ENCODE data around the gene DIS3L2. TPM values are rescaled to one million over a fixed set of nuclear protein-coding genes. Genes with fewer than 3 reads are reported as not detected.
A peak's percentile ranks its signal among the peaks of the same experiment; 100 is the strongest.
"Not testable (repeated sequence)": the region's sequence is repeated elsewhere in the genome, so short reads cannot be mapped to it uniquely, and the experiment has no call there.

The DIS3L2 gene
- total RNA-seq, 2 donors from 2014 or later, result 21.7 to 22.2 TPM

GRCh38 chr2:232362174-232362900 is 400.8 kb downstream of the DIS3L2 start:
- DNase-seq (ENCODE audit: low spot score), result no peak
- intact Hi-C loops (cut with DNase I), result no loop called here

- intact Hi-C loops (cut with DNase I); DNase-seq (ENCODE audit: low spot score): not testable (repeated sequence)
These were observed 401.7 kb downstream of the DIS3L2 start for GRCh38 chr2:232363064-232363783.

- no peak for DNase-seq (ENCODE audit: low spot score)
- intact Hi-C loops (cut with DNase I), result no loop called here
These were observed 402.5 kb downstream of the DIS3L2 start for GRCh38 chr2:232363784-232364615.

- intact Hi-C loops (cut with DNase I); DNase-seq (ENCODE audit: low spot score): not testable (repeated sequence)
These were observed 403.5 kb downstream of the DIS3L2 start for GRCh38 chr2:232364806-232365594.

GRCh38 chr2:232365621-232366321 is 404.3 kb downstream of the DIS3L2 start:
- intact Hi-C loops (cut with DNase I), result no loop called here
- DNase-seq (ENCODE audit: low spot score), result no peak

GRCh38 chr2:232366461-232366860 is 404.9 kb downstream of the DIS3L2 start:
- DNase-seq (ENCODE audit: low spot score); intact Hi-C loops (cut with DNase I): not testable (repeated sequence)

- intact Hi-C loops (cut with DNase I), result no loop called here
- DNase-seq (ENCODE audit: low spot score), result no peak
These were observed 405.5 kb downstream of the DIS3L2 start for GRCh38 chr2:232367016-232367415.

- intact Hi-C loops (cut with DNase I), result no loop called here
- DNase-seq (ENCODE audit: low spot score), result no peak
These were observed 406.2 kb downstream of the DIS3L2 start for GRCh38 chr2:232367591-232368233.

- DNase-seq (ENCODE audit: low spot score), result peak; percentile 78
- intact Hi-C loops (cut with DNase I), result no loop called here
These were observed 406.8 kb downstream of the DIS3L2 start for GRCh38 chr2:232368311-232368731.

GRCh38 chr2:232369126-232369951 is 407.8 kb downstream of the DIS3L2 start:
- intact Hi-C loops (cut with DNase I), result no loop called here
- DNase-seq (ENCODE audit: low spot score), result peak; percentile 60

- intact Hi-C loops (cut with DNase I), result not testable (repeated sequence)
These were observed 408.5 kb downstream of the DIS3L2 start for GRCh38 chr2:232370007-232370406.

GRCh38 chr2:232372231-232373208 is 411.0 kb downstream of the DIS3L2 start:
- DNase-seq (ENCODE audit: low spot score), result peak; percentile 45
- intact Hi-C loops (cut with DNase I), result no loop called here

More at GRCh38 chr2:232370007-232370406, 408.5 kb downstream of the DIS3L2 start:
- DNase-seq (ENCODE audit: low spot score), result not testable (repeated sequence)

GRCh38 chr2:232374356-232374755 is 412.8 kb downstream of the DIS3L2 start:
- no peak for DNase-seq (ENCODE audit: low spot score)
- intact Hi-C loops (cut with DNase I), result no loop called here

- no peak for DNase-seq (ENCODE audit: low spot score)
- intact Hi-C loops (cut with DNase I), result no loop called here
These were observed 413.7 kb downstream of the DIS3L2 start for GRCh38 chr2:232375164-232375563.

- intact Hi-C loops (cut with DNase I), result no loop called here
- DNase-seq (ENCODE audit: low spot score), result peak; percentile 51
These were observed 414.7 kb downstream of the DIS3L2 start for GRCh38 chr2:232376260-232376659.

GRCh38 chr2:232376713-232377112 is 415.2 kb downstream of the DIS3L2 start:
- intact Hi-C loops (cut with DNase I), result no loop called here
- DNase-seq (ENCODE audit: low spot score), result peak; percentile 55
